NCI-H1930 (cell line): ENCODE results near the gene TSC2.
"Not testable (repeated sequence)": the region's sequence is repeated elsewhere in the genome, so short reads cannot be mapped to it uniquely, and the experiment has no call there.

ENCODE experiments used
- DNase-seq, 2 experiments: peaks; one replicate each; lab custom pipeline; 2025; lab: John Stamatoyannopoulos, UW

TSC2 gene

DNA sequence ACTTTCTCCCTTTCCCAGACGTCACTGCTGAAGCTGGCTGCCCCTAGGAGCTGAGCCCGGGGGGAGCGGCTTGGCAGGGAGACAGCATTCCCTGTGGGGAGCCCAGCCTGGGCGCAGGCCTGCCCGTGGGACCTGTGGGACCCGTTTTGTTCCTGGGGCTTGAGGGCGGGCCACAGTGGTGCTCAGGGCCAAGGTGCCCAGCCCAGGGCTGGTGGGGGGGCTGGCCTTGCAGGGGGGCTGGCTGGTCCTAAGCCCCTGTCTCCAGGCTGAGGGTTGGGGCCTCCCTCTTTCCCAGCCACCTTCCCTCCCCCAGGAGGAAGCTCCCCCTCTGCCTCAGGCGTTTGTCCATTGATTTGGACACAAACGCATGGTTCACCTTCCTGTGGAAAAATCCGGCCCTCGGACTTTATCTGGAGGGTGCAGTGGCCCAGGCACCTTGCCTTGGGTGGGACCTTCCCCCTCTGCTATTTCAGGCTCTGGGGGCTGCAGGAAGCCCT is 16.7 kb upstream of the TSC2 start:
- no peak for DNase-seq

- DNase-seq, result no peak
Observed at GRCh38 chr16:2032285-2033056, 15.3 kb upstream of the TSC2 start.

GRCh38 chr16:2033057-2033908 is 14.5 kb upstream of the TSC2 start:
- no peak for DNase-seq

- DNase-seq, result not testable (repeated sequence)
Observed at GRCh38 chr16:2033909-2034695, 13.7 kb upstream of the TSC2 start.

DNA sequence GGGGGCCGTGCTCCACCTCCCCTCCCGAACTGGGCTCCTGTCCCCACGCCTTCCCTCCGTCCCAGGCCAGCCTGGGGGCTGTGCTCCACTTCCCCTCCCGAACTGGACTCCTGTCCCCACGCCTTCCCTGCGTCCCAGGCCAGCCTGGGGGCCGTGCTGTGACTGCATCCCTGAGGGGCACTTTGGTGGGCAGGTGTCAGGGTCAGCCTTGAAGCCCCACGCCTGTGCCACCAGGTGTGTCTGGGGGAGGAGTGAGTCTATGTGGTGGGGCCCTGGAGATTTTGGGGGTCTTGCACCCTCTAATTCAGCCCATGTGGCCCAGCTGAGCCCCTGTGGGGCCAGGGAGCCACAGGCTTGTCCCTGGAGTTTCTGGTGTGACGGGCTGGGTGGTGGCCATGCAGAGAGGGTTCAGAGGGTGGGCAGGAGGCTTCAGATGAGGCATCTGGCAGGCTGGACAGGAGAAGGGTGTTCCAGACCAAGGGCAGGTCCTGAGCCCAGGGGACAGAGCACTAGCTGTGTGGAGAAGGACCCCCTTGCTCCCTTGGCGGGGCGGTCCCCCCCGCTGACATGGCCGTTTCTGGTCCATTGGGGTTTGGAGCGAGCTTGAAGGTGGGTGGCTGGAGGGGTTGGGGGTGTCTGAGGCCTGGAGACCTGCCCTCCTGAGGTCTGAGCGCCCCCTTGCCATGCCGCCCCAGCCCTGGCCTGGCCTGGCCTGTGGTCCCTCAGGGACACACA is 12.9 kb upstream of the TSC2 start:
- no peak for DNase-seq

- DNase-seq, result no peak
Observed at GRCh38 chr16:2035431-2036199, 12.2 kb upstream of the TSC2 start.

DNA sequence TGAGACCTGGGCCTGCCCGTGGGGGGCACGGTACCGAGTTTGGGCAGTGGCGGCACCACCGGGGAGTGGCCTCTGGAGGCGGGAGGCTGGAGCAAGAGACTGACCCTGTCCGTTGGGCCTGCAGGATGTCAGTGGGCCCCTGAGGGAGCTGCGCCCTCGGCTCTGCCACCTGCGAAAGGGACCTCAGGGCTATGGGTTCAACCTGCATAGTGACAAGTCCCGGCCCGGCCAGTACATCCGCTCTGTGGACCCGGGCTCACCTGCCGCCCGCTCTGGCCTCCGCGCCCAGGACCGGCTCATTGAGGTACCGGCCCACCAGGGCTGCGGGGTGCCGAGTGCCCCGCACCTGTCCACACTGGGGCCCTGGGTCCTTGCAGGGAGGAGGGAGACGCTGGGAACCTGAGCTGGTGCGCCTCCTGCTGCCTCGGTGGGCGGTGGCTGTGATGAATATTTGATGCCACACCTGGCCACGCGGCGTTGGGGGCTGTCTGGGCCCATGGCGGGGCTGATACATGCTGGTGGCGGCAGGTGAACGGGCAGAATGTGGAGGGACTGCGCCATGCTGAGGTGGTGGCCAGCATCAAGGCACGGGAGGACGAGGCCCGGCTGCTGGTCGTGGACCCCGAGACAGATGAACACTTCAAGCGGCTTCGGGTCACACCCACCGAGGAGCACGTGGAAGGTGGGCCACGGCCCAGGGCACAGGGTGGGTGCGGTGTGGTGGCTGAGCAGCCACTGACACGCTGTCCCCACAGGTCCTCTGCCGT is 11.4 kb upstream of the TSC2 start:
- no peak for DNase-seq

DNA sequence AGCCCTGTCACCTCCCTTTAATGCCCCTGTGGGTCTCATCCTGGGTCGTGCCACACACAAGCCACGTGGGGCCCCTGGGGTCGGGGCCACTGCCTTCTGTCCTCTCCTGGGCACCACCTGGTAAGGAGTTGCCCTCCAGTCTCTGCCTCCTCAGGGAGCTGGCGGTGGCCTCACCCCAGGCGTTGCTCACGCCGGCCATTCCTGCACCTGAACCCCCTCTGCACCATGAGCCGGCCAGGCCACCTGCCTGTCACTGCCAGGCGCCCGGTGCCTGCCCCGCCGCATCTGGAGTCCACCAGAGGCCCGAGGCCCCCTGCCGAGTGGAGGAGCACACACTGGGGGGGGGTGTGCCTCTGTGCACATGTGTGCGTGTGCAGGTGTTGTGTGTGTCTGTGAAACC is 10.7 kb upstream of the TSC2 start:
- DNase-seq, result no peak

DNA sequence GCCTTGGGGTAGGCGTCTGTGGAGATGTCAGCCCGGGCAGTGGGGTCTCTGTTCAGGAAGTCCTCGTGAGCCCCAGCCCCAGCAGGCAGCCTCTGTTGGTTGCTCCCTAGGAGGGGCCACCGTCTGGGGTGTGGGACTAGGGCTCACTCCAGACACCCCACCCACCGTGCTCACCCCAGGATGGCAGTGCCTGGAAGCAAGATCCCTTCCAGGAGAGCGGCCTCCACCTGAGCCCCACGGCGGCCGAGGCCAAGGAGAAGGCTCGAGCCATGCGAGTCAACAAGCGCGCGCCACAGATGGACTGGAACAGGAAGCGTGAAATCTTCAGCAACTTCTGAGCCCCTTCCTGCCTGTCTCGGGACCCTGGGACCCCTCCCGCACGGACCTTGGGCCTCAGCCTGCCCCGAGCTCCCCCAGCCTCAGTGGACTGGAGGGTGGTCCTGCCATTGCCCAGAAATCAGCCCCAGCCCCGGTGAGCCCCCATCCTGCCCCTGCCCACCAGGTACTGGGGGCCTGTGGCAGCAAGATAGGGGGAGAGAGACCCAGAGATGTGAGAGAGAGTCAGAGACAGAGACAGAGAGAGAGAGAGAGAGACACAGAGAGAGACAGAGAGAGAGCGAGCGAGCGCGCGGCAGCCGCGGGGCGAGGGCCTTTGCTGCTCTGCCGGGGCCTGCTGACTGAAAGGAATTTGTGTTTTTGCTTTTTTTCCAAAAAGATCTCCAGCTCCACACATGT is 10.0 kb upstream of the TSC2 start:
- DNase-seq, result no peak

- DNase-seq, result no peak
Observed at GRCh38 chr16:2038382-2039231, 9.2 kb upstream of the TSC2 start.

GRCh38 chr16:2039274-2040031 is 8.3 kb upstream of the TSC2 start:
- DNase-seq, result peak in 1 of 2 experiments; percentile 26

GRCh38 chr16:2040041-2040786 is 7.6 kb upstream of the TSC2 start:
- no peak for DNase-seq

DNA sequence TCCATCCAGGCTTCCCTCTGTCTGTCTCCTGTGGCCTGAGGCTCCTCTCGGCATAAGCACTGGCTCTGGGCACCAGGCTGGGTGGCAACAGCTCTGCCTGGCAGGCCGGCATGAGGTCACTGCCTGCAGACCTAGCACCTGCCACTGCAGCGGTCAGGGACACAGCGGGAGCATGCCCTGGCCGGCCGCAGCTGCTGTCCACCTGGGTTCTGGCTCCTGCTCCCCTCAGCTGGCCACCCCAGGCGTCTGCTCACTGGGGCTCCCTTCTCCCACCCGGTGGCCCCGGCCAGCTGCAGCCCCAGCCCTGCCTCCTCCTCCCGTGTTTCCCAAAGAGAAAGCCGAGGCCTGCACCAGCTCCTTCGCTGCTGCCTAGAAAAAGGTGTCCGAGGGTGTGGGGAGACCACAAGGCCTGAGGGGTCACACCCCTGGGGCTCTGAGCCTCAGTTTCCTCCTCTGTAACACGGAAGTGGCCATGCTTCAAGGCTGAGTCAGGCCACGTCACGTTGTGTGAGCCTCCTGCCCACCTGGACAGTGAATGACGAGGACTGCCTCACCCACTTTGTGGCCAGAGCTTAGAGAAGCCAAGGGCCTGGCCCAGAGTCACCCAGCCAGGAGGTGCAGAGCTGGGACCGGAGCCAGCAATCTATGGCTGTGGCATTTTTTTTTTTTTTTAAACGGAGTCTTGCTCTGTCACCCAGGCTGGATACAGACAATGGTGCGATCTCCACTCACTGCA is 6.8 kb upstream of the TSC2 start:
- no peak for DNase-seq

- DNase-seq, result no peak
Observed at GRCh38 chr16:2042171-2042985, 5.4 kb upstream of the TSC2 start.

DNA sequence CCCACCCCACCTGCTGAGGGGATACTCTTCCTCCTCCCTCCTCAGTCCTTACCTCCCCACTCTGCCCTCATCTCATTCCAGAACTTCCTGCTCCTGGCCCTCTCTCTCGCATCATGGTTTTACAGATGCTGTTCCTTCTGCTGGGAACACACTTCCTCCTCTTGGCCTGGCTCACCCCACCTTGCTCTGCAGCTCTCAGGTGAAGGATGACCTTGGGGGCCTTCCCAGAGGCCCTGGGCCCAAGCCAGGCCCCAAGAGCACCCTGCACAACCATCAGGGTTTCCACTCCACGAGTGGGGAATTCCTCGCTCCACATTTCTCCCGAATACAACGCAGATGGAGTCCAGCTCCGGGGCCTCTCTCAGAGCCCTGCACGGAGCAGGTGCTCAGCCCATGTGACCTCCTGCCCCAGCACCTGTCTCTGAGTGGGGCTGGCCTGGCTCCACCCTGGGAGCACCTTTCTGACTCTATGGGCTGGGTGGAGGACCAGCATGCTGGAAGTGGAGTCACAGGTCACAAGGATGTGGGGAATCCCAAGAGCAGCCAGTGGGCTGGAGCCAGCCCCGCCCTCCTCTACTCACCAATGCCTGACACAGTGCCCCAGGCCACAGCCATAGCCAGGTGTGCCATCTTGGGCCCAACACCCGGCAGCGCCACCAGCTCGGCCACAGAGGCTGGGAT is 4.7 kb upstream of the TSC2 start:
- no peak for DNase-seq
